Measurements from ENCODE around the gene SANBR.
A peak's percentile ranks its signal among the peaks of the same experiment; 100 is the strongest.
"Not testable (repeated sequence)": the region's sequence is repeated elsewhere in the genome, so short reads cannot be mapped to it uniquely, and the experiment has no call there.

The SANBR gene

GRCh38 chr2:61065714-61066709 lies at the start of gene SANBR:
TSS of gene SANBR (plus strand) at chr2:61065871. CDS start at chr2:61070351, 4,480 bp downstream.
- no peaks in the 10 kb centered on the region for H3K36me3 Mint-ChIP-seq (ENCODE audit: low read depth)
- H3K27me3 Mint-ChIP-seq (ENCODE audit: low read depth) = no peaks in the 10 kb centered on the region
- H3K27ac Mint-ChIP-seq = peak within 1 kb of the TSS; percentile 69
- H3K4me1 Mint-ChIP-seq (ENCODE audit: low read depth) = peaks cover 9% of the 10 kb centered on the region
- no peaks in the 10 kb centered on the region for H3K9me3 Mint-ChIP-seq
- H3K4me3 Mint-ChIP-seq = peak within 1 kb of the TSS; percentile 92

- Mint-ChIP-seq H3K4me3 (peak overlapping the region; percentile 99), H3K9me3 (no peaks in the 10 kb centered on the region), H3K27me3 (ENCODE audit: low read depth) (no peaks in the 10 kb centered on the region), H3K36me3 (ENCODE audit: low read depth) (peaks cover 3% of the 10 kb centered on the region), H3K27ac (no peak overlapping the region), H3K4me1 (ENCODE audit: low read depth) (peaks cover 22% of the 10 kb centered on the region)
Observed at GRCh38 chr2:61015976-61016375, 49.7 kb upstream of the SANBR start.

- Mint-ChIP-seq H3K4me3 (peak overlapping the region; percentile 99), H3K36me3 (ENCODE audit: low read depth) (peaks cover 8% of the 10 kb centered on the region), H3K9me3 (no peaks in the 10 kb centered on the region), H3K4me1 (ENCODE audit: low read depth) (peaks cover 22% of the 10 kb centered on the region), H3K27me3 (ENCODE audit: low read depth) (no peaks in the 10 kb centered on the region), H3K27ac (peak overlapping the region; percentile 94)
Observed at GRCh38 chr2:61016392-61017002, 49.2 kb upstream of the SANBR start.

GRCh38 chr2:61017003-61017555 lies 48.6 kb upstream of the SANBR start:
- H3K27me3 Mint-ChIP-seq (ENCODE audit: low read depth) = no peaks in the 10 kb centered on the region
- H3K4me1 Mint-ChIP-seq (ENCODE audit: low read depth) = peaks cover 22% of the 10 kb centered on the region
- no peaks in the 10 kb centered on the region for H3K9me3 Mint-ChIP-seq
- peak overlapping the region; percentile 99 for H3K4me3 Mint-ChIP-seq
- H3K36me3 Mint-ChIP-seq (ENCODE audit: low read depth) = peaks cover 13% of the 10 kb centered on the region
- H3K27ac Mint-ChIP-seq = peak overlapping the region; percentile 94

- peak within 1 kb of the TSS; percentile 99 for H3K4me3 Mint-ChIP-seq
- peaks cover 15% of the 10 kb centered on the region for H3K36me3 Mint-ChIP-seq (ENCODE audit: low read depth)
- H3K27me3 Mint-ChIP-seq (ENCODE audit: low read depth) = no peaks in the 10 kb centered on the region
- H3K27ac Mint-ChIP-seq = peak within 1 kb of the TSS; percentile 94
- peaks cover 22% of the 10 kb centered on the region for H3K4me1 Mint-ChIP-seq (ENCODE audit: low read depth)
- H3K9me3 Mint-ChIP-seq = no peaks in the 10 kb centered on the region
Observed at GRCh38 chr2:61017556-61018317, 47.9 kb upstream of the SANBR start, which contains the start of the genes PEX13 and PUS10. TSS of gene PEX13 (plus strand) at chr2:61017720. CDS start at chr2:61017760, 40 bp downstream. TSS of gene PUS10 (minus strand) at chr2:61018255. CDS start at chr2:61011890, 6,365 bp downstream.

GRCh38 chr2:61018318-61018755 lies 47.3 kb upstream of the SANBR start:
- peak overlapping the region; percentile 99 for H3K4me3 Mint-ChIP-seq
- peak overlapping the region; percentile 94 for H3K27ac Mint-ChIP-seq
- no peaks in the 10 kb centered on the region for H3K9me3 Mint-ChIP-seq
- peaks cover 22% of the 10 kb centered on the region for H3K4me1 Mint-ChIP-seq (ENCODE audit: low read depth)
- no peaks in the 10 kb centered on the region for H3K27me3 Mint-ChIP-seq (ENCODE audit: low read depth)
- H3K36me3 Mint-ChIP-seq (ENCODE audit: low read depth) = peaks cover 15% of the 10 kb centered on the region

GRCh38 chr2:61018798-61019197 lies 46.9 kb upstream of the SANBR start:
- Mint-ChIP-seq H3K36me3 (ENCODE audit: low read depth) (peaks cover 15% of the 10 kb centered on the region), H3K4me3 (peak overlapping the region; percentile 99), H3K4me1 (ENCODE audit: low read depth) (peaks cover 22% of the 10 kb centered on the region), H3K9me3 (no peaks in the 10 kb centered on the region), H3K27ac (peak overlapping the region; percentile 94), H3K27me3 (ENCODE audit: low read depth) (no peaks in the 10 kb centered on the region)

- H3K4me3 Mint-ChIP-seq = no peak overlapping the region
- no peaks in the 10 kb centered on the region for H3K9me3 Mint-ChIP-seq
- no peak overlapping the region for H3K27ac Mint-ChIP-seq
- H3K36me3 Mint-ChIP-seq (ENCODE audit: low read depth) = peaks cover 22% of the 10 kb centered on the region
- no peaks in the 10 kb centered on the region for H3K27me3 Mint-ChIP-seq (ENCODE audit: low read depth)
- peaks cover 16% of the 10 kb centered on the region for H3K4me1 Mint-ChIP-seq (ENCODE audit: low read depth)
Observed at GRCh38 chr2:61021228-61021660, 44.4 kb upstream of the SANBR start.

- Mint-ChIP-seq H3K36me3 (ENCODE audit: low read depth) (peaks cover 27% of the 10 kb centered on the region), H3K4me3 (no peak overlapping the region), H3K9me3 (no peaks in the 10 kb centered on the region), H3K4me1 (ENCODE audit: low read depth) (peaks cover 10% of the 10 kb centered on the region), H3K27me3 (ENCODE audit: low read depth) (no peaks in the 10 kb centered on the region), H3K27ac (no peak overlapping the region)
Observed at GRCh38 chr2:61023670-61024069, 42.0 kb upstream of the SANBR start.

- H3K4me3 Mint-ChIP-seq = no peak overlapping the region
- H3K36me3 Mint-ChIP-seq (ENCODE audit: low read depth) = peaks cover 32% of the 10 kb centered on the region
- H3K27me3 Mint-ChIP-seq (ENCODE audit: low read depth) = no peaks in the 10 kb centered on the region
- no peaks in the 10 kb centered on the region for H3K9me3 Mint-ChIP-seq
- peaks cover 1% of the 10 kb centered on the region for H3K4me1 Mint-ChIP-seq (ENCODE audit: low read depth)
- H3K27ac Mint-ChIP-seq = no peak overlapping the region
Observed at GRCh38 chr2:61029533-61029932, 36.1 kb upstream of the SANBR start.

GRCh38 chr2:61034592-61034991 lies 31.1 kb upstream of the SANBR start:
- H3K27me3 Mint-ChIP-seq (ENCODE audit: low read depth); H3K4me1 Mint-ChIP-seq (ENCODE audit: low read depth); H3K4me3 Mint-ChIP-seq; H3K27ac Mint-ChIP-seq: not testable (repeated sequence)
- peaks cover 60% of the 10 kb centered on the region for H3K36me3 Mint-ChIP-seq (ENCODE audit: low read depth)
- peaks cover 21% of the 10 kb centered on the region for H3K9me3 Mint-ChIP-seq

GRCh38 chr2:61036643-61037042 lies 29.0 kb upstream of the SANBR start:
- peaks cover 21% of the 10 kb centered on the region for H3K9me3 Mint-ChIP-seq
- H3K36me3 Mint-ChIP-seq (ENCODE audit: low read depth) = peaks cover 59% of the 10 kb centered on the region
- H3K4me3 Mint-ChIP-seq; H3K4me1 Mint-ChIP-seq (ENCODE audit: low read depth); H3K27ac Mint-ChIP-seq; H3K27me3 Mint-ChIP-seq (ENCODE audit: low read depth): not testable (repeated sequence)

GRCh38 chr2:61042807-61043206 lies 22.9 kb upstream of the SANBR start:
- no peak overlapping the region for H3K4me3 Mint-ChIP-seq
- H3K36me3 Mint-ChIP-seq (ENCODE audit: low read depth) = peaks cover 36% of the 10 kb centered on the region
- H3K27ac Mint-ChIP-seq = no peak overlapping the region
- H3K27me3 Mint-ChIP-seq (ENCODE audit: low read depth) = no peaks in the 10 kb centered on the region
- H3K9me3 Mint-ChIP-seq = peaks cover 3% of the 10 kb centered on the region
- H3K4me1 Mint-ChIP-seq (ENCODE audit: low read depth) = peaks cover 9% of the 10 kb centered on the region

GRCh38 chr2:61044636-61045035 lies 21.0 kb upstream of the SANBR start:
- H3K27ac Mint-ChIP-seq = no peak overlapping the region
- no peaks in the 10 kb centered on the region for H3K27me3 Mint-ChIP-seq (ENCODE audit: low read depth)
- H3K4me3 Mint-ChIP-seq = no peak overlapping the region
- H3K9me3 Mint-ChIP-seq = no peaks in the 10 kb centered on the region
- peaks cover 31% of the 10 kb centered on the region for H3K36me3 Mint-ChIP-seq (ENCODE audit: low read depth)
- peaks cover 9% of the 10 kb centered on the region for H3K4me1 Mint-ChIP-seq (ENCODE audit: low read depth)
